IMR-90 (cell line): ENCODE measurements around the gene ETV6. TPM values are rescaled to one million over a fixed set of nuclear protein-coding genes. Genes with fewer than 3 reads are reported as not detected.

Experiments
- ATAC-seq: fragments of 200-7000 bp; cut with Tn5 transposase; 2 replicates; pipeline ENCODE4 v1.9.1; 2020; ENCODE audit warnings: low read depth, mild to moderate bottlenecking, moderate library complexity
- BruUV-seq: library from RNA; stranded (reverse); fragments of 400-500 nt; replicated peaks from 2 replicates; lab custom pipeline; 2021; lab: Mats Ljungman, UMichigan
- CTCF ChIA-PET: fragments of 300-600 bp; formaldehyde crosslinking; extraction: SDS; loops from one replicate; lab custom pipeline; 2021; ENCODE audit warnings: antibody characterized with exemption; lab: Yijun Ruan, JAX
- POLR2A ChIA-PET: fragments of 300-600 bp; sonication (Branson Sonifier 250); formaldehyde crosslinking; loops from one replicate; lab custom pipeline; 2022; ENCODE audit warnings: antibody characterized with exemption; ENCODE audit not compliant: unreplicated experiment; lab: Charles Lee
- DNase-seq: peaks from one replicate; pipeline ENCODE4 v3.0.0; 2013
- H2AFZ ChIP-seq: replicated peaks from 2 replicates; pipeline ENCODE3; 2013; ENCODE audit warnings: low read length, mild to moderate bottlenecking; ENCODE audit not compliant: poor library complexity
- H2AK5ac ChIP-seq: 2 replicates; pipeline ENCODE4 v1.6.1; 2013; ENCODE audit warnings: low read depth, low read length, inconsistent platforms
- H2AK9ac ChIP-seq: replicated peaks from 2 replicates; pipeline ENCODE3; 2013; ENCODE audit warnings: mild to moderate bottlenecking, low read depth, low read length, moderate library complexity; ENCODE audit not compliant: poor library complexity
- H2BK120ac ChIP-seq: 2 replicates; pipeline ENCODE4 v1.6.1; 2013; ENCODE audit warnings: low read depth, low read length, inconsistent platforms
- H2BK15ac ChIP-seq: 3 replicates; pipeline ENCODE4 v1.6.1; 2013; ENCODE audit warnings: low read depth, low read length, inconsistent platforms
- H2BK20ac ChIP-seq: 2 replicates; pipeline ENCODE4 v1.6.1; 2013; ENCODE audit warnings: low read depth, mild to moderate bottlenecking, inconsistent platforms, low read length, moderate library complexity
- H2BK5ac ChIP-seq: 2 replicates; pipeline ENCODE4 v1.6.1; 2013; ENCODE audit warnings: mild to moderate bottlenecking, low read depth, low read length, inconsistent platforms; ENCODE audit not compliant: poor library complexity, severe bottlenecking
- H3K14ac ChIP-seq: replicated peaks from 2 replicates; pipeline ENCODE4 v1.6.1; 2013; ENCODE audit warnings: low read depth, low read length, inconsistent platforms
- H3K18ac ChIP-seq: 2 replicates; pipeline ENCODE4 v1.6.1; 2013; ENCODE audit warnings: low read depth, low read length, control low read depth
- H3K23ac ChIP-seq: 2 replicates; pipeline ENCODE4 v1.6.1; 2013; ENCODE audit warnings: low read depth, low read length, inconsistent platforms
- H3K27ac ChIP-seq: 2 replicates; pipeline ENCODE4 v1.5.1; 2013; ENCODE audit warnings: mild to moderate bottlenecking, control low read depth, low read length; ENCODE audit not compliant: insufficient read depth
- H3K27me3 ChIP-seq: 2 replicates; pipeline ENCODE4 v1.6.1; 2013; ENCODE audit warnings: low read length; ENCODE audit not compliant: control insufficient read depth, insufficient read depth
- H3K36me3 ChIP-seq: 2 replicates; pipeline ENCODE4 v1.6.1; 2013; ENCODE audit warnings: low read length, mixed read lengths; ENCODE audit not compliant: control insufficient read depth, insufficient read depth
- H3K4ac ChIP-seq: 2 replicates; pipeline ENCODE4 v1.6.1; 2013; ENCODE audit warnings: low read depth, low read length, inconsistent platforms
- H3K4me1 ChIP-seq: 2 replicates; pipeline ENCODE4 v1.6.1; 2013; ENCODE audit warnings: low read length, mixed read lengths; ENCODE audit not compliant: control insufficient read depth, insufficient read depth
- H3K4me2 ChIP-seq: 2 replicates; pipeline ENCODE4 v1.6.1; 2013; ENCODE audit warnings: low read depth, mild to moderate bottlenecking, control low read depth, low read length, moderate library complexity
- H3K4me3 ChIP-seq: 2 replicates; pipeline ENCODE4 v1.5.1; 2013; ENCODE audit warnings: low read depth, mild to moderate bottlenecking, control low read depth, low read length, moderate library complexity; ENCODE audit not compliant: insufficient read depth
- H3K56ac ChIP-seq: 2 replicates; pipeline ENCODE4 v1.6.1; 2013; ENCODE audit warnings: low read length, inconsistent platforms; ENCODE audit not compliant: insufficient read depth; ENCODE audit errors: extremely low read depth
- H3K79me1 ChIP-seq, 2 experiments: 2 replicates each; pipeline ENCODE4 v1.6.1; 2013; ENCODE audit warnings: low read length in 2 of 2, inconsistent platforms in 1 of 2, low read depth in 1 of 2
- H3K9ac ChIP-seq: 2 replicates; pipeline ENCODE4 v1.6.1; 2013; ENCODE audit warnings: low read depth, low read length, control low read depth
- H3K9me1 ChIP-seq: 2 replicates; pipeline ENCODE4 v1.6.1; 2013; ENCODE audit warnings: low read length, inconsistent platforms; ENCODE audit not compliant: insufficient read depth
- H3K9me3 ChIP-seq: 2 replicates; pipeline ENCODE4 v1.6.1; 2013; ENCODE audit warnings: low read length; ENCODE audit not compliant: control insufficient read depth, insufficient read depth
- H4K20me1 ChIP-seq: 2 replicates; pipeline ENCODE4 v1.6.1; 2013; ENCODE audit warnings: low read length, inconsistent platforms; ENCODE audit not compliant: insufficient read depth
- H4K5ac ChIP-seq: 2 replicates; pipeline ENCODE4 v1.6.1; 2013; ENCODE audit warnings: mild to moderate bottlenecking, low read depth, low read length, control low read depth
- H4K8ac ChIP-seq, 2 experiments: 2 replicates each; pipeline ENCODE4 v1.6.1; 2013; ENCODE audit warnings: low read depth in 2 of 2, low read length in 2 of 2, control low read depth in 1 of 2, inconsistent platforms in 1 of 2
- H4K91ac ChIP-seq: 2 replicates; pipeline ENCODE4 v1.6.1; 2013; ENCODE audit warnings: low read depth, low read length, inconsistent platforms; ENCODE audit not compliant: insufficient read depth
- MAFK ChIP-seq: IDR thresholded peaks from 2 replicates; pipeline ENCODE4 v1.6.1; 2012; ENCODE audit warnings: low read depth, low read length, improper control_type of control experiment
- RFX5 ChIP-seq: IDR thresholded peaks from 2 replicates; pipeline ENCODE4 v1.8.0; 2012; ENCODE audit warnings: low read depth, mild to moderate bottlenecking, low read length, moderate library complexity
- WGBS, 2 experiments: methylation state at CpG; one replicate each; pipeline versions ENCODE4 v1.1.5 to v1.1.7; 2013; ENCODE audit warnings: missing lambda C conversion rate in 2 of 2; ENCODE audit not compliant: insufficient read length in 1 of 2; ENCODE audit errors: extremely low coverage in 2 of 2; 5-methylcytosine and 5-hydroxymethylcytosine counted together
- dilution Hi-C: fragments of 300-500 bp; cut with HindIII; formaldehyde crosslinking; loops from one replicate; pipeline ENCODE4 v1.14.3; 2018; ENCODE audit warnings: low sequenced_read_pairs; ENCODE audit not compliant: unreplicated experiment
- in situ Hi-C: fragments of 300-500 bp; cut with MboI; formaldehyde crosslinking; loops from 3 replicates; pipeline ENCODE4 v1.14.3; 2019; ENCODE audit warnings: low sequenced_read_pairs, inconsistent platforms, mixed read lengths
- intact Hi-C: fragments of 100-400 bp; cut with micrococcal nuclease; formaldehyde crosslinking; loops from 2 replicates; pipeline ENCODE4 v1.10.0; 2022
- polyA plus RNA-seq, 3 experiments: library from polyadenylated mRNA; depleted of rRNA; stranded (reverse); fragments of >200 nt; gene quantifications; 2 replicates each; pipeline ENCODE4 v1.2.3, GENCODE V29; 2012; ENCODE audit warnings: low replicate concordance in 1 of 3
- total RNA-seq: library from RNA; depleted of rRNA; stranded (reverse); fragments of >200 nt; gene quantifications from 2 replicates; pipeline ENCODE4 v1.2.3, GENCODE V29; 2012

ETV6 gene
- total and polyA plus RNA-seq, 2 of the 4 experiments (the other 2 are of a cell fraction) = 8.4 to 9.9 TPM

- H4K20me1 ChIP-seq = no peaks in the 10 kb centered on the region
- in situ Hi-C loops (no loop called here), dilution Hi-C loops (no loop called here), intact Hi-C loops (no loop called here)
- H3K56ac ChIP-seq = no peak overlapping the region
- no peak overlapping the region for H2BK20ac ChIP-seq
- ChIA-PET POLR2A (no interaction called here), CTCF (no interaction called here)
- H3K9ac ChIP-seq = no peak overlapping the region
- H2AK9ac ChIP-seq = no peak overlapping the region
- H2BK120ac ChIP-seq = no peak overlapping the region
- H3K14ac ChIP-seq = no peak overlapping the region
- peaks cover 26% of the 10 kb centered on the region for H3K27me3 ChIP-seq
- H2BK5ac ChIP-seq = no peak overlapping the region
- no peak overlapping the region for H2AK5ac ChIP-seq
- no peak overlapping the region for H4K5ac ChIP-seq
- H3K4me3 ChIP-seq = no peak overlapping the region
- H2AFZ ChIP-seq = no peak overlapping the region
- no peak for ATAC-seq
- TF ChIP-seq MAFK = peak; percentile 89
- TF ChIP-seq RFX5 = no peak
- no peaks in the 10 kb centered on the region for H3K36me3 ChIP-seq
- no peak overlapping the region for H3K23ac ChIP-seq
- no peak overlapping the region for H3K4ac ChIP-seq
- WGBS, 2 experiments = no CpG with 5 or more reads among the region's 3 CpGs
- no peak overlapping the region for H3K4me2 ChIP-seq
- H3K4me1 ChIP-seq = 0 out of 2 replicates have a peak, but pooled peaks cover 1% of the 10 kb centered on the region
- H2BK15ac ChIP-seq = no peak overlapping the region
- DNase-seq = no peak
- BruUV-seq = no TSS peak
- H4K8ac ChIP-seq = no peak overlapping the region
- no peaks in the 10 kb centered on the region for H3K9me1 ChIP-seq
- no peak overlapping the region for H3K27ac ChIP-seq
- H3K9me3 ChIP-seq = no peaks in the 10 kb centered on the region; the same call in 1 of the 2 replicates
- H3K79me1 ChIP-seq = no peaks in the 10 kb centered on the region
- no peak overlapping the region for H3K18ac ChIP-seq
- no peak overlapping the region for H4K91ac ChIP-seq
Observed at GRCh38 chr12:11929714-11930113, 280.2 kb downstream of the ETV6 start.
